Thoracic aorta (tissue), 2 donors: ENCODE data around the gene RBM14. TPM values are rescaled to one million over a fixed set of nuclear protein-coding genes. Genes with fewer than 3 reads are reported as not detected.

ENCODE experiments used
- ATAC-seq: fragments of 150-250 bp; one replicate; pipeline ENCODE4 v1.8.0; 2017; ENCODE audit warnings: low read depth; ENCODE audit not compliant: insufficient number of reproducible peaks, low FRiP score
- DNase-seq: peaks from one replicate; pipeline ENCODE4 v3.0.0-alpha.2; 2020; ENCODE audit warnings: low spot score
- H3K27ac ChIP-seq, 2 donors: fragments of 200-600 bp; sonication (generic); 1 replicate in 1 of 2; 2 replicates in 1 of 2; pipeline ENCODE4 v1.5.1; 2016; ENCODE audit warnings: mild to moderate bottlenecking in 2 of 2, moderate library complexity in 2 of 2
- H3K27me3 ChIP-seq: fragments of 200-600 bp; sonication (generic); replicated peaks from 2 replicates; pipeline ENCODE4 v1.6.0; 2016; ENCODE audit warnings: mild to moderate bottlenecking; ENCODE audit not compliant: insufficient read depth
- H3K36me3 ChIP-seq: fragments of 200-600 bp; sonication (generic); one replicate; pipeline ENCODE4 v1.5.1; 2016
- H3K4me1 ChIP-seq, 2 donors: fragments of 200-600 bp; sonication (generic); 1 replicate in 1 of 2; 2 replicates in 1 of 2; pipeline versions ENCODE4 v1.5.1 to v1.6.0; 2016; ENCODE audit warnings: low read depth in 2 of 2, mild to moderate bottlenecking in 1 of 2; ENCODE audit not compliant: control insufficient read depth in 1 of 2
- H3K4me3 ChIP-seq: fragments of 200-600 bp; sonication (generic); 2 replicates; pipeline ENCODE4 v1.5.1; 2016; ENCODE audit warnings: mild to moderate bottlenecking
- H3K9me3 ChIP-seq: fragments of 200-600 bp; sonication (generic); 2 replicates; pipeline ENCODE4 v1.5.1; 2016
- CTCF ChIP-seq: fragments of 200-600 bp; sonication (generic); IDR thresholded peaks from one replicate; pipeline ENCODE4 v1.5.1; 2019; ENCODE audit warnings: antibody characterized with exemption
- total RNA-seq, 2 donors: library from RNA; depleted of rRNA; stranded (reverse); fragments of >200 nt; gene quantifications; one replicate each; pipeline versions ENCODE4 v1.1.0 to v1.2.3, GENCODE V29; 2016

RBM14 gene
- total RNA-seq, 2 donors from 2014 or later: 72.7 to 99.8 TPM

GRCh38 chr11:66653123-66653522 lies 36.7 kb downstream of the RBM14 start:
- TF ChIP-seq CTCF: no peak
- Histone ChIP-seq H3K27me3 (no peaks in the 10 kb centered on the region), H3K4me3 (no peak overlapping the region), H3K36me3 (peaks cover 23% of the 10 kb centered on the region), H3K4me1 (no peaks in the 10 kb centered on the region), H3K9me3 (no peaks in the 10 kb centered on the region), H3K27ac (no peak overlapping the region)
- ATAC-seq (no peak), DNase-seq (no peak)

- peaks cover 19% of the 10 kb centered on the region for H3K36me3 ChIP-seq
- H3K4me3 ChIP-seq: no peak overlapping the region
- H3K4me1 ChIP-seq: no peaks in the 10 kb centered on the region
- no peak for TF ChIP-seq CTCF
- no peak for DNase-seq
- no peaks in the 10 kb centered on the region for H3K27me3 ChIP-seq
- no peaks in the 10 kb centered on the region for H3K9me3 ChIP-seq
- no peak for ATAC-seq
- no peak overlapping the region for H3K27ac ChIP-seq
These were observed 43.3 kb downstream of the RBM14 start for GRCh38 chr11:66659763-66660162.

- Histone ChIP-seq H3K36me3 (peaks cover 19% of the 10 kb centered on the region), H3K4me1 (no peaks in the 10 kb centered on the region)
These were observed 47.4 kb downstream of the RBM14 start for GRCh38 chr11:66663741-66664296.

GRCh38 chr11:66665369-66665768 lies 48.9 kb downstream of the RBM14 start:
- Histone ChIP-seq H3K27me3 (no peaks in the 10 kb centered on the region), H3K9me3 (no peaks in the 10 kb centered on the region), H3K4me1 (peaks cover 4 to 12% of the 10 kb centered on the region in 2 donors), H3K36me3 (peaks cover 19% of the 10 kb centered on the region), H3K27ac (no peak overlapping the region), H3K4me3 (no peak overlapping the region)
- ATAC-seq: no peak
- TF ChIP-seq CTCF: no peak
- no peak for DNase-seq

More at GRCh38 chr11:66663741-66664296, 47.4 kb downstream of the RBM14 start:
- no peaks in the 10 kb centered on the region for H3K27me3 ChIP-seq
- no peaks in the 10 kb centered on the region for H3K9me3 ChIP-seq
- no peak for TF ChIP-seq CTCF
- no peak overlapping the region for H3K4me3 ChIP-seq
- H3K27ac ChIP-seq: no peak overlapping the region
- no peak for DNase-seq
- no peak for ATAC-seq

GRCh38 chr11:66670816-66671215 lies 54.4 kb downstream of the RBM14 start:
- no peak for TF ChIP-seq CTCF
- Histone ChIP-seq H3K27ac (no peak overlapping the region), H3K27me3 (no peaks in the 10 kb centered on the region), H3K4me3 (no peak overlapping the region), H3K4me1 (peaks cover 5 to 40% of the 10 kb centered on the region in 2 donors), H3K9me3 (no peaks in the 10 kb centered on the region), H3K36me3 (peaks cover 4% of the 10 kb centered on the region)
- ATAC-seq: no peak
- no peak for DNase-seq
